OCI-LY3 (cell line): ENCODE results near the gene GPRIN2.

Source experiments
- CTCF ChIP-seq: fragments of 200-600, 300-600 bp; sonication (generic); IDR thresholded peaks from 2 replicates; pipeline ENCODE4 v1.5.1; 2014; ENCODE audit warnings: antibody characterized with exemption, low read length, low read depth
- EZH2phosphoT487 ChIP-seq: fragments of 200-600 bp; shearing (Covaris generic); IDR thresholded peaks from 2 replicates; pipeline ENCODE4 v1.6.1; 2018; ENCODE audit warnings: antibody characterized with exemption, mixed run types, low read depth

DNA sequence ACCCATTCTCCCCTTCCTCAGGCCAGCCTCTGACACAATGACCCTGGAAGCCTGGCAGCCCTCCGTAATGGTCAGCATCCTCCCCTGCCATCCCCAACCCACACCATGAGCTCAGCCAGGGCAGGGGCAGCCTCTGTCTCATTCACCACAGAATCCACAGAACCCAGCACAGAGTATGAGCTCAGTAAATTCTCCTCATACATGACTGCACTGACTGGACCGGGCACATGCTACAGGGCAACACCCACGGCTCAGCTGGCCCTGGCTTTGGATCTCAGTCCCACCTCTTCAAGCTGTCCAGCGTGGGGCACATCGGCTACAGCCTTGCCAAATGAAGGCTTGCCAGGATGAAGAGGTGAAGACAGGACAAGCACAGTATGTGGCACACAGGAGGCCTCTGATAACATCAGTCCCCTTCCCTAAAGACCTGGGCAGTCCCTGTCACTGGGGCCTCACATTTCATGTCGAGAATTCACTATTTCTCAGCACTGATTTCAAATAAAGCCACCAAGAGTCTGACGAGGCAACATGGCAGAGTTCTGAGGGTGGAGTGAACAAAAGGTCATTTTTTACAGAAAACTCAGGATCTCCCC lies 7.9 kb downstream of the GPRIN2 start:
- no peak for TF ChIP-seq CTCF
- TF ChIP-seq EZH2phosphoT487, result no peak
